Panc1 (cell line): ENCODE results near the gene ITIH6.

ENCODE experiments used
- POLR2AphosphoS5 ChIP-seq: IDR thresholded peaks from 2 replicates; pipeline ENCODE4 v1.6.1; 2012; ENCODE audit warnings: mild to moderate bottlenecking, low read depth, low read length, moderate library complexity
- SIN3A ChIP-seq: IDR thresholded peaks from 2 replicates; pipeline ENCODE4 v1.6.1; 2012; ENCODE audit warnings: low read depth, mild to moderate bottlenecking, low read length, moderate library complexity, borderline replicate concordance; ENCODE audit not compliant: insufficient read depth
- TCF7L2 ChIP-seq: IDR thresholded peaks from 2 replicates; pipeline ENCODE4 v1.6.1; 2011; ENCODE audit warnings: mild to moderate bottlenecking, low read depth, low read length, inconsistent platforms
- TF ChIP-seq, protein P1 (sequence below): fragments of 450-650 bp; IDR thresholded peaks from 2 replicates; pipeline ENCODE4 v1.5.1; 2017; ENCODE audit warnings: mild to moderate bottlenecking
- TF ChIP-seq, protein P2 (sequence below), 2 experiments: IDR thresholded peaks; 2 replicates each; pipeline ENCODE4 v1.6.1; 2011 to 2012; ENCODE audit warnings: low read depth in 2 of 2, control low read depth in 1 of 2, low read length in 1 of 2, mild to moderate bottlenecking in 1 of 2, moderate library complexity in 1 of 2; ENCODE audit not compliant: insufficient read depth in 1 of 2

DNA sequence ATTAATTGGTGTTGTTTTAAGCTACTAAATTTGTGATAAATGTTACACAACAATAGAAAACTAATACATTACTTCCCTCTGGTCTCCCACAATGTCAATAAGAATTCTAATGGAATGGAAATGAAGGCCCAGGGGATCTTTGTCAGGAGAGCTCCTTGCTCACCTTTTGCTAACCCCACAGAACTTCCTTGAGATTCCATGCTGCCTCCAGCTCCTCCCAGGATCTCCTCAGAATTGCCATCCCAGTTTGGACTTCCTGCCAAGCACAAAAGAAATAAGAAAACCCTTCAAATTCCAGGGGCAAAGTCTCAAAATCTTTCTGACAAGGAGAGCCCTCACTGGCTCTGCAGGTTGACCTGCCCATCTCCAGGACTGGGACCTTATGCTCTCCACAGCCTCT, 43.2 kb downstream of the ITIH6 start:
- TF ChIP-seq, protein P1, sequence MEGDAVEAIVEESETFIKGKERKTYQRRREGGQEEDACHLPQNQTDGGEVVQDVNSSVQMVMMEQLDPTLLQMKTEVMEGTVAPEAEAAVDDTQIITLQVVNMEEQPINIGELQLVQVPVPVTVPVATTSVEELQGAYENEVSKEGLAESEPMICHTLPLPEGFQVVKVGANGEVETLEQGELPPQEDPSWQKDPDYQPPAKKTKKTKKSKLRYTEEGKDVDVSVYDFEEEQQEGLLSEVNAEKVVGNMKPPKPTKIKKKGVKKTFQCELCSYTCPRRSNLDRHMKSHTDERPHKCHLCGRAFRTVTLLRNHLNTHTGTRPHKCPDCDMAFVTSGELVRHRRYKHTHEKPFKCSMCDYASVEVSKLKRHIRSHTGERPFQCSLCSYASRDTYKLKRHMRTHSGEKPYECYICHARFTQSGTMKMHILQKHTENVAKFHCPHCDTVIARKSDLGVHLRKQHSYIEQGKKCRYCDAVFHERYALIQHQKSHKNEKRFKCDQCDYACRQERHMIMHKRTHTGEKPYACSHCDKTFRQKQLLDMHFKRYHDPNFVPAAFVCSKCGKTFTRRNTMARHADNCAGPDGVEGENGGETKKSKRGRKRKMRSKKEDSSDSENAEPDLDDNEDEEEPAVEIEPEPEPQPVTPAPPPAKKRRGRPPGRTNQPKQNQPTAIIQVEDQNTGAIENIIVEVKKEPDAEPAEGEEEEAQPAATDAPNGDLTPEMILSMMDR = no peak
- TF ChIP-seq TCF7L2 (no peak), SIN3A (no peak), POLR2AphosphoS5 (no peak)
- TF ChIP-seq, protein P2, sequence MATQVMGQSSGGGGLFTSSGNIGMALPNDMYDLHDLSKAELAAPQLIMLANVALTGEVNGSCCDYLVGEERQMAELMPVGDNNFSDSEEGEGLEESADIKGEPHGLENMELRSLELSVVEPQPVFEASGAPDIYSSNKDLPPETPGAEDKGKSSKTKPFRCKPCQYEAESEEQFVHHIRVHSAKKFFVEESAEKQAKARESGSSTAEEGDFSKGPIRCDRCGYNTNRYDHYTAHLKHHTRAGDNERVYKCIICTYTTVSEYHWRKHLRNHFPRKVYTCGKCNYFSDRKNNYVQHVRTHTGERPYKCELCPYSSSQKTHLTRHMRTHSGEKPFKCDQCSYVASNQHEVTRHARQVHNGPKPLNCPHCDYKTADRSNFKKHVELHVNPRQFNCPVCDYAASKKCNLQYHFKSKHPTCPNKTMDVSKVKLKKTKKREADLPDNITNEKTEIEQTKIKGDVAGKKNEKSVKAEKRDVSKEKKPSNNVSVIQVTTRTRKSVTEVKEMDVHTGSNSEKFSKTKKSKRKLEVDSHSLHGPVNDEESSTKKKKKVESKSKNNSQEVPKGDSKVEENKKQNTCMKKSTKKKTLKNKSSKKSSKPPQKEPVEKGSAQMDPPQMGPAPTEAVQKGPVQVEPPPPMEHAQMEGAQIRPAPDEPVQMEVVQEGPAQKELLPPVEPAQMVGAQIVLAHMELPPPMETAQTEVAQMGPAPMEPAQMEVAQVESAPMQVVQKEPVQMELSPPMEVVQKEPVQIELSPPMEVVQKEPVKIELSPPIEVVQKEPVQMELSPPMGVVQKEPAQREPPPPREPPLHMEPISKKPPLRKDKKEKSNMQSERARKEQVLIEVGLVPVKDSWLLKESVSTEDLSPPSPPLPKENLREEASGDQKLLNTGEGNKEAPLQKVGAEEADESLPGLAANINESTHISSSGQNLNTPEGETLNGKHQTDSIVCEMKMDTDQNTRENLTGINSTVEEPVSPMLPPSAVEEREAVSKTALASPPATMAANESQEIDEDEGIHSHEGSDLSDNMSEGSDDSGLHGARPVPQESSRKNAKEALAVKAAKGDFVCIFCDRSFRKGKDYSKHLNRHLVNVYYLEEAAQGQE (IDR thresholded peaks at IDR 0.05; ENCODE audit: insufficient read depth in 1 of 2, low read depth in 2 of 2, low read length in 1 of 2) = no peak
